GM12801 (cell line): ENCODE results near the gene CAMSAP3.

Experiments used
- TF ChIP-seq, protein P1 (sequence below): IDR thresholded peaks from one replicate; pipeline ENCODE4 v1.5.1; 2011; ENCODE audit warnings: control low read depth; ENCODE audit not compliant: insufficient read length; ENCODE audit errors: extremely low read depth

The CAMSAP3 gene

GRCh38 chr19:7600721-7601120 lies 5.1 kb downstream of the CAMSAP3 start:
- TF ChIP-seq, protein P1, sequence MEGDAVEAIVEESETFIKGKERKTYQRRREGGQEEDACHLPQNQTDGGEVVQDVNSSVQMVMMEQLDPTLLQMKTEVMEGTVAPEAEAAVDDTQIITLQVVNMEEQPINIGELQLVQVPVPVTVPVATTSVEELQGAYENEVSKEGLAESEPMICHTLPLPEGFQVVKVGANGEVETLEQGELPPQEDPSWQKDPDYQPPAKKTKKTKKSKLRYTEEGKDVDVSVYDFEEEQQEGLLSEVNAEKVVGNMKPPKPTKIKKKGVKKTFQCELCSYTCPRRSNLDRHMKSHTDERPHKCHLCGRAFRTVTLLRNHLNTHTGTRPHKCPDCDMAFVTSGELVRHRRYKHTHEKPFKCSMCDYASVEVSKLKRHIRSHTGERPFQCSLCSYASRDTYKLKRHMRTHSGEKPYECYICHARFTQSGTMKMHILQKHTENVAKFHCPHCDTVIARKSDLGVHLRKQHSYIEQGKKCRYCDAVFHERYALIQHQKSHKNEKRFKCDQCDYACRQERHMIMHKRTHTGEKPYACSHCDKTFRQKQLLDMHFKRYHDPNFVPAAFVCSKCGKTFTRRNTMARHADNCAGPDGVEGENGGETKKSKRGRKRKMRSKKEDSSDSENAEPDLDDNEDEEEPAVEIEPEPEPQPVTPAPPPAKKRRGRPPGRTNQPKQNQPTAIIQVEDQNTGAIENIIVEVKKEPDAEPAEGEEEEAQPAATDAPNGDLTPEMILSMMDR: no peak

- TF ChIP-seq, protein P1: no peak
These were observed 6.7 kb downstream of the CAMSAP3 start for GRCh38 chr19:7602240-7602934.

- TF ChIP-seq, protein P1: no peak
These were observed 7.4 kb downstream of the CAMSAP3 start for GRCh38 chr19:7602935-7603497.

DNA sequence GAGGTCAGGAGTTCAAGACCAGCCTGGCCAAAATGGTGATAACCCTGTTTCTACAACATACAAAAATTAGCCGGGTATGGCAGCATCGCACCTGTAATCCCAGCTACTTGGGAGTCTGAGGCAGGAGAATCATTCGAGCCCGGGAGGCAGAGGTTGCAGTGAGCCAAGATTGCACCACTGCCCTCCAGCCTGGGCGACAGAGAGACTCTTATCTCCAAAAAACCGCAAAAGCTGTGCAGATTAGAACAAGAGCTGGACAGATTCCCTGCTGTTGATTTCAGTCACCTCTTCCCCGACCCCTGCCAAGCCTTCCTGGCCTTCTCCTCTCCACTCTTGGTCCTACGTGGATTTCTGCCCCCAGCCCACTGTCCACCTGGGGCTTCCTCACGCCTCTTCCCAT lies 8.3 kb downstream of the CAMSAP3 start:
- TF ChIP-seq, protein P1: no peak

DNA sequence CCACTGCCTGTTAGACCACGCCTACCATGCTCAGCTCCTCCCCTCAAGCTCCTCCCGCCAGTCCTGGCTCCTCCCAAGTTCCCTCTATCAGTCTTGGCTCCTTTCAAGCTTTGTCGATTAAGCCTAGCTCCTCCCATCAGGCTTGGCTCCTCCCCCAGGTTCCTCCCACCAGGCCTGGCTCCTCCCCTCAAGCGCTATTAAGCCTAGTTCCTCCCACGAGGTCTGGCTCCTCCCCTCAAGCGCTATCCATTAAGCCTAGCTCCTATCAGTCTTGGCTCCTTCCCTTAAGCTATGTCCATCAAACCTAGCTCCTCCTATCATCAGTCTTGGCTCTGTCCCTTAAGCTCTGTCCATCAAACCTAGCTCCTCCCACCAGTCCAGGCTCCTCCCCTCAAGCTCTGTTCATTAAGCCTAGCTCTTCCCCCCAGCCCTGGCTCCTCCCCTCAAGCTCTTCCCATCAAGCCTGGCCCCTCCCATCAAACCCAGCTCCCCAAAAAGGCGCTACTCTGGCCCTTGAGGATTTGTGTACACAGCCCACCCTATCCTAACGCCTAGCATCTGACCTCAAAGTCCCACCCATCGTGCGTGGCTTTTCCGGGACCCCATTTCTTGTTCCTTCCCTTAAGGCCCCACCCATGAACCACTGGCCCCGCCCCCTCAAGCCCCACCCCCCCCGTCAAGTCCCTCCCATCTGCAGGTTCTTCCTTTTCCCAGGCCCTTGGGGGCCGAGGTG lies 10.0 kb downstream of the CAMSAP3 start:
- TF ChIP-seq, protein P1: no peak

- TF ChIP-seq, protein P1: no peak
These were observed 10.6 kb downstream of the CAMSAP3 start for GRCh38 chr19:7606289-7606688.

DNA sequence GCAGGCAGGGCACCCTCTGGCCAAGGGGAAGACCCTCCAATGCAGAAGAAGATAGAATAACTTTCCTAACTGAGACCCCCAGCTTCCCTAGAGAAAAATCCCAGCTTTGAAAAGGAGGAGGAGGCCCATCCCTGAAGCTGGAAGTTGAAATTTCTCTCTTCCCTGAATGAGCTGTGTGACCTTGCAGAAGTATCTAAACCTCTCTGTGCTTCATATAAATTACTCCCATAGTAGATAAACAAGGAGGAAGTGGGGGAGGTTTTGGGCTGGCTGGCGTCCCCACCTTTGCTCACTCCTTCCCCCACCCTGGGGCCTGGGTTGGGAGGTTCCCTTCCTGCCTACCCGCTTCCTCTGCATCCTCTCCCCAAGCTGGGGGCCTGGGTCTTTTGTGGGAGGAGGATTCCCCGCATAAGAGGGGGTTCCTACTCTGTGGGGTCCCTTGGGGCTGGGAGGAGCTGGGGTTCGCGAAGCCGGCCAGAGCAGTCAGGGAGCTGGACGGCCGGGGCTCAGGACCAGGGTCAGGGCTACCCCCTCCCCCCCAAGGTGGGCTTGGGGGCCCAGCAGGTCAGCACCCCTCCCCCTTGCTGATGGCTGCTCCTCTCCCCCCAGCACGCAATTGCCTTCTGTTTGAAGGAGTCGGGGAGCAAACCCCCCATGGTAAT lies 11.7 kb downstream of the CAMSAP3 start:
- TF ChIP-seq, protein P1: no peak
